GM18498 (cell line): Measurements from ENCODE around the gene RAB11A.

Experiments
- ATAC-seq: cut with Tn5 transposase; IDR thresholded peaks from one replicate; pipeline ENCODE4 v1.9.1; 2021; ENCODE audit warnings: mild to moderate bottlenecking, moderate library complexity; ENCODE audit not compliant: unreplicated experiment

The RAB11A gene

GRCh38 chr15:65869126-65869953 is at the start of gene RAB11A:
TSS of gene RAB11A (plus strand) at chr15:65869491. CDS start at chr15:65869586, 95 bp downstream.
- ATAC-seq: peak; percentile 91

GRCh38 chr15:65819563-65819960 is 49.7 kb upstream of the RAB11A start:
- no peak for ATAC-seq

- ATAC-seq: peak; percentile 37
Observed at GRCh38 chr15:65821070-65821469, 48.2 kb upstream of the RAB11A start.

GRCh38 chr15:65822316-65822715 is 47.0 kb upstream of the RAB11A start:
- no peak for ATAC-seq

- ATAC-seq: no peak
Observed at GRCh38 chr15:65824031-65824743, 45.1 kb upstream of the RAB11A start.

GRCh38 chr15:65824941-65825544 is 44.2 kb upstream of the RAB11A start:
- ATAC-seq: no peak

GRCh38 chr15:65827065-65827464 is 42.2 kb upstream of the RAB11A start:
- ATAC-seq: no peak

- ATAC-seq: no peak
Observed at GRCh38 chr15:65828585-65828984, 40.7 kb upstream of the RAB11A start.

- ATAC-seq: no peak
Observed at GRCh38 chr15:65829130-65829764, 40.0 kb upstream of the RAB11A start.

GRCh38 chr15:65832549-65833364 is 36.5 kb upstream of the RAB11A start:
- ATAC-seq: peak; percentile 39

- peak; percentile 40 for ATAC-seq
Observed at GRCh38 chr15:65833501-65834205, 35.6 kb upstream of the RAB11A start.

- no peak for ATAC-seq
Observed at GRCh38 chr15:65834603-65835282, 34.5 kb upstream of the RAB11A start.

GRCh38 chr15:65835447-65835846 is 33.8 kb upstream of the RAB11A start:
- no peak for ATAC-seq

- no peak for ATAC-seq
Observed at GRCh38 chr15:65836665-65837064, 32.6 kb upstream of the RAB11A start.

GRCh38 chr15:65837301-65838294 is 31.7 kb upstream of the RAB11A start:
- no peak for ATAC-seq

GRCh38 chr15:65839354-65839901 is 29.9 kb upstream of the RAB11A start:
- no peak for ATAC-seq

- no peak for ATAC-seq
Observed at GRCh38 chr15:65839985-65840384, 29.3 kb upstream of the RAB11A start.
